ENCODE data around the gene SRRM5.
"Not testable (repeated sequence)": the region's sequence is repeated elsewhere in the genome, so short reads cannot be mapped to it uniquely, and the experiment has no call there.

SRRM5 gene

GRCh38 chr19:43644181-43644580 is 32.3 kb downstream of the SRRM5 start:
- no peak overlapping the region for H3K27ac ChIP-seq (ENCODE audit: low read length)
- H3K4me1 ChIP-seq (ENCODE audit: low read length): no peaks in the 10 kb centered on the region
- no peaks in the 10 kb centered on the region for H3F3A ChIP-seq (ENCODE audit: insufficient read depth, low read length)
- peaks cover 12% of the 10 kb centered on the region for H3K27me3 ChIP-seq (replicated peaks; ENCODE audit: insufficient read depth, low read length)
- H3K36me3 ChIP-seq (replicated peaks; ENCODE audit: insufficient read depth, low read length): no peaks in the 10 kb centered on the region
- DNase-seq: no peak
- H3K9ac ChIP-seq (ENCODE audit: low read length): no peak overlapping the region
- H2AFZ ChIP-seq (ENCODE audit: low read length): no peak overlapping the region
- no peaks in the 10 kb centered on the region for H3K79me2 ChIP-seq (ENCODE audit: low read length)
- H4K20me1 ChIP-seq (ENCODE audit: insufficient read depth, low read length): no peaks in the 10 kb centered on the region
- H3K9me3 ChIP-seq (replicated peaks; ENCODE audit: insufficient read depth, low read length): no peaks in the 10 kb centered on the region
- H3K4me3 ChIP-seq (ENCODE audit: low read length): no peak overlapping the region
- H3K4me2 ChIP-seq (ENCODE audit: low read depth, low read length): no peak overlapping the region
- no peak for TF ChIP-seq EZH2phosphoT487 (IDR thresholded peaks at IDR 0.05; ENCODE audit: low read length)
- no peak for TF ChIP-seq CTCF (IDR thresholded peaks at IDR 0.05; ENCODE audit: low read length)
- no peak for TF ChIP-seq EZH2 (optimal IDR thresholded peaks at IDR 0.05; ENCODE audit: low read depth, low read length)
- H3K9me2 ChIP-seq (replicated peaks; ENCODE audit: insufficient read depth, low read length): no peaks in the 10 kb centered on the region

GRCh38 chr19:43648633-43649032 is 36.7 kb downstream of the SRRM5 start:
- Histone ChIP-seq H3K9me3 (replicated peaks; ENCODE audit: insufficient read depth, low read length) (no peaks in the 10 kb centered on the region), H3K9ac (ENCODE audit: low read length) (no peak overlapping the region), H3K4me2 (ENCODE audit: low read depth, low read length) (no peak overlapping the region), H2AFZ (ENCODE audit: low read length) (no peak overlapping the region), H3K9me2 (replicated peaks; ENCODE audit: insufficient read depth, low read length) (no peaks in the 10 kb centered on the region), H3K36me3 (replicated peaks; ENCODE audit: insufficient read depth, low read length) (no peaks in the 10 kb centered on the region), H3K79me2 (ENCODE audit: low read length) (no peaks in the 10 kb centered on the region), H3F3A (ENCODE audit: insufficient read depth, low read length) (no peaks in the 10 kb centered on the region), H3K4me1 (ENCODE audit: low read length) (no peaks in the 10 kb centered on the region), H3K27me3 (replicated peaks; ENCODE audit: insufficient read depth, low read length) (no peaks in the 10 kb centered on the region), H4K20me1 (ENCODE audit: insufficient read depth, low read length) (no peaks in the 10 kb centered on the region), H3K27ac (ENCODE audit: low read length) (no peak overlapping the region), H3K4me3 (ENCODE audit: low read length) (no peak overlapping the region)
- DNase-seq: no peak
- no peak for TF ChIP-seq EZH2phosphoT487 (IDR thresholded peaks at IDR 0.05; ENCODE audit: low read length)

GRCh38 chr19:43649514-43649913 is 37.6 kb downstream of the SRRM5 start:
- no peak overlapping the region for H2AFZ ChIP-seq (ENCODE audit: low read length)
- no peaks in the 10 kb centered on the region for H3K27me3 ChIP-seq (replicated peaks; ENCODE audit: insufficient read depth, low read length)
- H3F3A ChIP-seq (ENCODE audit: insufficient read depth, low read length): no peaks in the 10 kb centered on the region
- H4K20me1 ChIP-seq (ENCODE audit: insufficient read depth, low read length): no peaks in the 10 kb centered on the region
- no peaks in the 10 kb centered on the region for H3K79me2 ChIP-seq (ENCODE audit: low read length)
- no peak for DNase-seq
- H3K4me3 ChIP-seq (ENCODE audit: low read length): no peak overlapping the region
- H3K9ac ChIP-seq (ENCODE audit: low read length): no peak overlapping the region
- H3K9me2 ChIP-seq (replicated peaks; ENCODE audit: insufficient read depth, low read length): no peaks in the 10 kb centered on the region
- no peaks in the 10 kb centered on the region for H3K9me3 ChIP-seq (replicated peaks; ENCODE audit: insufficient read depth, low read length)
- no peak overlapping the region for H3K4me2 ChIP-seq (ENCODE audit: low read depth, low read length)
- no peaks in the 10 kb centered on the region for H3K36me3 ChIP-seq (replicated peaks; ENCODE audit: insufficient read depth, low read length)
- TF ChIP-seq CTCF (IDR thresholded peaks at IDR 0.05; ENCODE audit: low read length) (no peak), EZH2phosphoT487 (IDR thresholded peaks at IDR 0.05; ENCODE audit: low read length) (no peak), EZH2 (optimal IDR thresholded peaks at IDR 0.05; ENCODE audit: low read depth, low read length) (no peak)
- H3K4me1 ChIP-seq (ENCODE audit: low read length): no peaks in the 10 kb centered on the region
- no peak overlapping the region for H3K27ac ChIP-seq (ENCODE audit: low read length)

- H3K27ac ChIP-seq (ENCODE audit: low read length); H3K9me3 ChIP-seq (replicated peaks; ENCODE audit: insufficient read depth, low read length); H2AFZ ChIP-seq (ENCODE audit: low read length); H3K79me2 ChIP-seq (ENCODE audit: low read length); H3K4me1 ChIP-seq (ENCODE audit: low read length); H3K4me2 ChIP-seq (ENCODE audit: low read depth, low read length); DNase-seq; H3K27me3 ChIP-seq (replicated peaks; ENCODE audit: insufficient read depth, low read length); H3K36me3 ChIP-seq (replicated peaks; ENCODE audit: insufficient read depth, low read length); H3F3A ChIP-seq (ENCODE audit: insufficient read depth, low read length); H3K9ac ChIP-seq (ENCODE audit: low read length); H3K9me2 ChIP-seq (replicated peaks; ENCODE audit: insufficient read depth, low read length); H4K20me1 ChIP-seq (ENCODE audit: insufficient read depth, low read length); H3K4me3 ChIP-seq (ENCODE audit: low read length): not testable (repeated sequence)
Observed at GRCh38 chr19:43650276-43650675, 38.4 kb downstream of the SRRM5 start.

Measured in MM.1S (cell line).